Mucosa of descending colon (tissue), 3 donors: ENCODE measurements around the gene GSE1. TPM values are rescaled to one million over a fixed set of nuclear protein-coding genes. Genes with fewer than 3 reads are reported as not detected.
A peak's percentile ranks its signal among the peaks of the same experiment; 100 is the strongest.

Experiments
- ATAC-seq: fragments of 200-7000 bp; cut with Tn5 transposase; one replicate; pipeline ENCODE4 v1.9.1; 2020; ENCODE audit warnings: mild to moderate bottlenecking, moderate library complexity
- DNase-seq, 3 donors: peaks; one replicate each; pipeline ENCODE4 v3.0.0-alpha.2; 2020
- H3K36me3 ChIP-seq: fragments of 200-600 bp; one replicate; pipeline ENCODE4 v1.8.0; 2021; ENCODE audit warnings: low read depth, mild to moderate bottlenecking
- H3K4me1 ChIP-seq: fragments of 200-600 bp; one replicate; pipeline ENCODE4 v1.8.0; 2021; ENCODE audit warnings: low read depth, mild to moderate bottlenecking
- H3K4me3 ChIP-seq: fragments of 200-600 bp; one replicate; pipeline ENCODE4 v1.8.0; 2021; ENCODE audit warnings: mild to moderate bottlenecking
- H3K9me3 ChIP-seq: fragments of 200-600 bp; one replicate; pipeline ENCODE4 v1.8.0; 2021; ENCODE audit warnings: mild to moderate bottlenecking
- intact Hi-C, 2 donors: fragments of 100-400 bp; cut with DNase I in 1 of 2; cut with micrococcal nuclease in 1 of 2; formaldehyde crosslinking; loops; one replicate each; pipeline versions ENCODE4 v1.11.0 to v1.11.1; 2022; cut with DNase I, micrococcal nuclease
- total RNA-seq, 3 donors: library from RNA; stranded (reverse); fragmentation: NEBNext Ultra II Directional in 2 of 3; extraction: Animal tissue kit (Norgen Biotek cat#: 25700) in 2 of 3; gene quantifications; one replicate each; pipeline versions ENCODE4 v1.2.1 to v1.2.4, GENCODE V29; 2021 to 2023
- TF ChIP-seq, protein P1 (sequence below): fragments of 200-600 bp; IDR thresholded peaks from one replicate; pipeline ENCODE4 v1.8.0; 2022; ENCODE audit warnings: antibody characterized with exemption, mild to moderate bottlenecking
- donor health status: DM: no; HTN: no; CAD: no; lungs with moderate emphysema.
- donor health status: DM: no; HTN: no; CAD: no.
- donor health status: DM: no; HTN: yes; CAD: no.

GSE1 gene
- total RNA-seq, 3 donors from 2014 or later, result 107 to 122 (median 107) TPM

DNA sequence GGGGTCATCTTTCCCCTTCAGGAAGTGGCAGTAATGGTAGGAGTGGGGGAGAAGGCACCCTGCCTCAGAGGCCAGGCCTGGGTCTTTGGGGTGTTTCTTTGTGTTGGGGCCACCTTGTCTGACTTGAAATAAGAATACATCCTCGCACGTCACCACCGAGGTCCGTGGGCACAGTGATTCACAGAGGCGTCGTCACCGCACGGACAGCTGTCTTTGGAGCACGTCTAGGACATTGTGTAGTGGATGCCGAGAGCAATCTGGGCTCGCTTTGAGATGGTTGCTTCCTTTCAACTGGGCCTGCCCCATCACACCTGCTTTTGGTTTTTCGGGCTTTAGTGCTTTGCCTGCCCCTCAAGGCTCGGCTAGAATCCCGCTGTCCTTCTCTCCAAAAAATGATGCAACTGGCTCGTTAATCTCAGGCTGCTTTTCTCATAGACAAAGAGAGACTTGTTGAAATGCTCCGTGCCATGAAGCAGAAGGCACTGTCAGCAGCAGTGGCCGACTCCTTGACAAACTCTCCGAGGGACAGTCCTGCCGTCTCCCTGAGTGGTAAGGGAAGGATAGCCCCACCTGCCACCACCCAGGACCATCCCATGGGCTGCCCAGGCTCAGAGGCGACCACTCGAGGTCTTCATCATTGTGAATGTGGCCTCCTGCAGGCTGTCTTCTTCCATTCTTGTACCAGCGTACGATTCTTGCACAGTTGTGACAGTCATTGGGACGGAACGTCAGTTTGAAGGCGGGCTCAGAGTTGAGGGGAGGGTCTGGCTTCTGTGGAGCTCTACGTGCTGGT, 51.7 kb downstream of the GSE1 start:
- intact Hi-C loops, result no loop called here

DNA sequence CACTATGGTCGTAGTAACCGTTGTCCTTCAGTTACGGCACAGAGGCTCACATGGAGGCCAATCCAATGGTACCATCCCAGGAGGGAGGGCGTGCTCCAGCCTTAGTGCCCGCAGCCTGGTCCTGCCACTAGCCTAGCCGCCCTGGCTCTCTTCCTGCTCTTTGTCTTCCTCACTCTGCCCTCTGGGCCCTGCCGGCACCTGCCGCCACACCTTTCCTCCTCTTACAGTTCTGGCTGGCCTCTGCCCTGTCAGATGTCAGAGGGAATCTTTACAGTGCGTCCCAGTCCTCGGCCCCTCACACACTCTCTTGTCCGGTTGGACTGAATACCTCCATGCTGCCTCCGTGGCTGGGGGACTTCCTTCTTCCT, 52.2 kb downstream of the GSE1 start:
- Histone ChIP-seq H3K9me3 (no peaks in the 10 kb centered on the region), H3K36me3 (peaks cover 26% of the 10 kb centered on the region), H3K4me1 (no peaks in the 10 kb centered on the region), H3K4me3 (no peak overlapping the region)
- ATAC-seq (no peak), DNase-seq (no peak)
- TF ChIP-seq, protein P1, sequence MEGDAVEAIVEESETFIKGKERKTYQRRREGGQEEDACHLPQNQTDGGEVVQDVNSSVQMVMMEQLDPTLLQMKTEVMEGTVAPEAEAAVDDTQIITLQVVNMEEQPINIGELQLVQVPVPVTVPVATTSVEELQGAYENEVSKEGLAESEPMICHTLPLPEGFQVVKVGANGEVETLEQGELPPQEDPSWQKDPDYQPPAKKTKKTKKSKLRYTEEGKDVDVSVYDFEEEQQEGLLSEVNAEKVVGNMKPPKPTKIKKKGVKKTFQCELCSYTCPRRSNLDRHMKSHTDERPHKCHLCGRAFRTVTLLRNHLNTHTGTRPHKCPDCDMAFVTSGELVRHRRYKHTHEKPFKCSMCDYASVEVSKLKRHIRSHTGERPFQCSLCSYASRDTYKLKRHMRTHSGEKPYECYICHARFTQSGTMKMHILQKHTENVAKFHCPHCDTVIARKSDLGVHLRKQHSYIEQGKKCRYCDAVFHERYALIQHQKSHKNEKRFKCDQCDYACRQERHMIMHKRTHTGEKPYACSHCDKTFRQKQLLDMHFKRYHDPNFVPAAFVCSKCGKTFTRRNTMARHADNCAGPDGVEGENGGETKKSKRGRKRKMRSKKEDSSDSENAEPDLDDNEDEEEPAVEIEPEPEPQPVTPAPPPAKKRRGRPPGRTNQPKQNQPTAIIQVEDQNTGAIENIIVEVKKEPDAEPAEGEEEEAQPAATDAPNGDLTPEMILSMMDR, result no peak
- intact Hi-C loops, result no loop called here

More for the DNA sequence above, 51.7 kb downstream of the GSE1 start:
- Histone ChIP-seq H3K4me1 (no peaks in the 10 kb centered on the region), H3K36me3 (peaks cover 26% of the 10 kb centered on the region), H3K9me3 (no peaks in the 10 kb centered on the region), H3K4me3 (no peak overlapping the region)
- ATAC-seq, result no peak
- DNase-seq, result peak in 1 of 3 donors; percentile 24
- TF ChIP-seq, protein P1, result no peak

DNA sequence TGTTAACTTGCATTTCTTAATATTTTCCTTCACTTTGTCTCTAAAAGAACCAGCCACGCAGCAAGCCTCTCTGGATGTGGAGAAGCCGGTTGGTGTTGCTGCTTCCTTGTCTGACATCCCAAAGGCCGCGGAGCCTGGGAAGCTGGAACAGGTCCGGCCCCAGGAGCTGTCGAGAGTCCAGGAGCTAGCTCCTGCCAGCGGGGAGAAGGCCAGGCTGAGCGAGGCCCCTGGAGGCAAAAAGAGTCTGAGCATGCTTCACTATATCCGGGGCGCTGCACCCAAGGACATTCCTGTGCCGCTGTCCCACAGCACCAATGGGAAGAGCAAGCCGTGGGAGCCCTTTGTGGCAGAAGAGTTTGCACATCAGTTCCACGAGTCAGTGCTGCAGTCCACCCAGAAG, 52.8 kb downstream of the GSE1 start:
- TF ChIP-seq, protein P1, result no peak
- no peaks in the 10 kb centered on the region for H3K4me1 ChIP-seq
- intact Hi-C loops, result no loop called here
- H3K36me3 ChIP-seq, result peaks cover 30% of the 10 kb centered on the region
- ATAC-seq, result no peak
- DNase-seq, result peak in 1 of 3 donors; percentile 15
- H3K4me3 ChIP-seq, result no peak overlapping the region
- H3K9me3 ChIP-seq, result no peaks in the 10 kb centered on the region

DNA sequence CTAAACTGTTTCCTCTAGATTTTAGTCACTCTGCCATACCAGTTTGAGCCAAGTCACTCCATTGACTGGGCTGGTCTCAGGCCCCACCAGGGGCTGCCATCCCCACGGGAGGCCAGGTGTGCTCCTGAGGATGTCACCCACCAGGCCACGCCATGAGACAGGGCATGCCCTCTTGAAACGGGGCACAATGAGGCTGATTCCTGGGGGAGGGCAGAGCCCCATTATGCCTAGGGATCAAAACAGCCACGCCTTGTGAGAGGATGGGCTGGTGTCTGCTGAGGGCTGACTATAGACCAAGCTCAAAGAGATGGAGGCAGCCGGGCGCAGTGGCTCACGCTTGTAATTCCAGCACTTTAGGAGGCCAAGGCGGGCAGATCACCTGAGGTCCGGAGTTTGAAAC, 54.1 kb downstream of the GSE1 start:
- Histone ChIP-seq H3K9me3 (no peaks in the 10 kb centered on the region), H3K4me3 (no peak overlapping the region), H3K4me1 (peaks cover under 1% of the 10 kb centered on the region), H3K36me3 (peaks cover 35% of the 10 kb centered on the region)
- ATAC-seq (no peak), DNase-seq (peak in 1 of 3 donors; percentile 23)
- intact Hi-C loops, result no loop called here
- TF ChIP-seq, protein P1, result no peak

DNA sequence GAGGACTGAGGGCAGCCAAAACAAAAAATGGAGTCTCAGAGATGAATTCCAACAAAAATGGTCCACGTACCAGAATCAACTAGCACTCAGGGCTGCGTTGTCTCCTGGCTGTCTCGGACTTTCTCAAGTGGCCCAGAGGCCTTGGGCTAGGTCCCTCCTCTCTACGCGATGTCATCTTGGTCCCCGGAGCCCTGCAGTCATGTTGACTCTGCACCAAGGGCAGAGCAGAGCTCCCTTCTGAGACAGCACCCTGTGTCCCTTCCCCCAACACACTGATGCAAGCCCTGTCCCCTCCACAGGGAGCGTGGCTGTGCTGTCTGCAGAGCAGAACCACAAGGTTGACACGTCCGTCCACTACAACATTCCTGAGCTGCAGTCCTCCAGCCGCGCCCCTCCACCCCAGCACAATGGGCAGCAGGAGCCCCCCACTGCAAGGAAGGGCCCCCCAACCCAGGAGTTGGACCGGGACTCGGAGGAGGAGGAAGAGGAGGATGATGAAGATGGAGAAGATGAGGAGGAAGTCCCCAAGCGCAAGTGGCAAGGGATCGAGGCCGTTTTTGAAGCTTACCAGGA, 54.8 kb downstream of the GSE1 start:
- DNase-seq (no peak), ATAC-seq (no peak)
- no peaks in the 10 kb centered on the region for H3K9me3 ChIP-seq
- H3K4me1 ChIP-seq, result peaks cover 4% of the 10 kb centered on the region
- intact Hi-C loops, result no loop called here
- no peak overlapping the region for H3K4me3 ChIP-seq
- peaks cover 35% of the 10 kb centered on the region for H3K36me3 ChIP-seq
- TF ChIP-seq, protein P1, result no peak
